AG09319 (cell line): ENCODE measurements around the gene PDE10A.

Experiments used
- DNase-seq: peaks from one replicate; pipeline ENCODE4 v3.0.0-alpha.2; 2010; ENCODE audit warnings: low read depth; ENCODE audit errors: extremely low read depth
- CTCF ChIP-seq: IDR thresholded peaks from 2 replicates; pipeline ENCODE4 v1.5.1; 2011; ENCODE audit warnings: low read depth, mild to moderate bottlenecking, inconsistent platforms, low read length, moderate library complexity

The PDE10A gene

GRCh38 chr6:165298402-165298801 is 364.6 kb downstream of the PDE10A start:
- no peak for DNase-seq
- no peak for TF ChIP-seq CTCF

- TF ChIP-seq CTCF = no peak
- no peak for DNase-seq
These were observed 370.4 kb downstream of the PDE10A start for GRCh38 chr6:165292657-165293056.
